ENCODE data around the gene EPHA7. TPM values are rescaled to one million over a fixed set of nuclear protein-coding genes. Genes with fewer than 3 reads are reported as not detected.

Gene EPHA7
- total and polyA plus RNA-seq, 4 donors: under 0.01 to 0.37 (median 0.01) TPM; not detected in 1

DNA sequence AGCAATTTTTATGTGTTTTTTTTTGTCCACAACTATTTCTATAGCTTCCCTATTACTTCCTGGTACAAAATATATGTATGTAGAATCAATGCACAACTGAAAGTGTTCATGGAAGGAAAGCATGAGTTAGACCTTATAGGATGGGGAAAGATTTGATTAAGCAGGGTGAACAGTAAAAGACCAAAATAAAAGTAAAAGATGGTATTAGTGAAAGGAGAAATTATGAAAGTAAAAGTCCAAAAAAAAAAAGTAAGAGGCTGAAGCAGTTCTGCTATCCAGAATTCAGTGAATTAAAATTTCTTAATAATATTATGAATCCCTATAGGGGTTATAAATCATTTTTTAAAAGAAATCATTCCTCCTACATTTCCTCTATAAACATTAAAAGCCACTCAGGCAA is 114.3 kb downstream of the EPHA7 start:
- Histone ChIP-seq H3K27ac (ENCODE audit: low read depth in 1 of 2, low read length in 2 of 2) (no peak overlapping the region), H3K9me3 (ENCODE audit: control insufficient read depth in 4 of 4, low read length in 3 of 4) (no peaks in the 10 kb centered on the region), H3K27me3 (ENCODE audit: control insufficient read depth in 4 of 4, insufficient read depth in 4 of 4, low read length in 3 of 4) (no peaks in the 10 kb centered on the region), H3K9ac (ENCODE audit: low read depth in 1 of 2, low read length in 2 of 2) (no peak overlapping the region), H3K36me3 (ENCODE audit: control insufficient read depth in 4 of 4, insufficient read depth in 3 of 4, low read depth in 1 of 4, low read length in 3 of 4) (no peaks in the 10 kb centered on the region), H3K4me1 (ENCODE audit: control insufficient read depth in 4 of 4, insufficient read depth in 4 of 4, low read length in 3 of 4) (no peaks in the 10 kb centered on the region), H3K4me3 (ENCODE audit: low read depth in 1 of 3, low read length in 3 of 3) (no peak overlapping the region)
- DNase-seq (ENCODE audit: low spot score): no peak
- TF ChIP-seq GABPA (IDR thresholded peaks at IDR 0.05 in 1 of 2, conservative IDR thresholded peaks at IDR 0.05 in 1 of 2) (no peak), JUND (IDR thresholded peaks at IDR 0.05) (no peak), RXRA (IDR thresholded peaks at IDR 0.05) (no peak), SP1 (IDR thresholded peaks at IDR 0.05) (no peak), HNF4A (conservative IDR thresholded peaks at IDR 0.05) (no peak), YY1 (IDR thresholded peaks at IDR 0.05) (no peak)

DNA sequence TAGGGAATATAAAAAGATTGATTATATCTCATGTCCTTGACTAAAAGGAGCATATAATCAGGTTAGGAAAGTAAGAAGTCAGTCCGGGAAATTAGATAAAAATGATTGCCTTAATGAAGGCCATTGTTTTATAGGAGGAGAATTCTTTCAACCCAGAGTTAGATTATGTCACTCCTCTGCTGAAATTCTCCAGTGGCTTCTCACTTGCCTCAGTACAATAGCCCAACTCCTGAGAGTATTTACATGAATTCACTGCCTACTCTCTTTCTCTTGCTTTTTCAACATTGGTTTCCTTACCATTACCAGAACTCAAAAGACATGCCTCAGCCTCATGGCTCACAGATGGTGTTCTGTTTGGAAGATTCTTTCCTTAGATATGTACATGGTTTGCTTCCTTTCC is 114.9 kb downstream of the EPHA7 start:
- Histone ChIP-seq H3K4me3 (ENCODE audit: low read depth in 1 of 3, low read length in 3 of 3) (no peak overlapping the region), H3K4me1 (ENCODE audit: control insufficient read depth in 4 of 4, insufficient read depth in 4 of 4, low read length in 3 of 4) (no peaks in the 10 kb centered on the region), H3K27me3 (ENCODE audit: control insufficient read depth in 4 of 4, insufficient read depth in 4 of 4, low read length in 3 of 4) (no peaks in the 10 kb centered on the region), H3K36me3 (ENCODE audit: control insufficient read depth in 4 of 4, insufficient read depth in 3 of 4, low read depth in 1 of 4, low read length in 3 of 4) (no peaks in the 10 kb centered on the region), H3K9ac (ENCODE audit: low read depth in 1 of 2, low read length in 2 of 2) (no peak overlapping the region), H3K9me3 (ENCODE audit: control insufficient read depth in 4 of 4, low read length in 3 of 4) (peaks cover 0 to 2% (median 1%) of the 10 kb centered on the region in 4 donors), H3K27ac (ENCODE audit: low read depth in 1 of 2, low read length in 2 of 2) (no peak overlapping the region)
- DNase-seq (ENCODE audit: low spot score): no peak
- WGBS: 72% methylated on average over 1 of the region's 1 CpG
- TF ChIP-seq RAD21 (IDR thresholded peaks at IDR 0.05) (no peak), GABPA (IDR thresholded peaks at IDR 0.05 in 1 of 2, conservative IDR thresholded peaks at IDR 0.05 in 1 of 2) (no peak), FOXA2 (IDR thresholded peaks at IDR 0.05) (no peak), SP1 (IDR thresholded peaks at IDR 0.05) (no peak), FOXA1 (IDR thresholded peaks at IDR 0.05) (no peak), YY1 (IDR thresholded peaks at IDR 0.05) (no peak), HNF4A (conservative IDR thresholded peaks at IDR 0.05) (no peak), HNF4G (IDR thresholded peaks at IDR 0.05) (no peak), JUND (IDR thresholded peaks at IDR 0.05) (no peak), EGR1 (IDR thresholded peaks at IDR 0.05; ENCODE audit: low read depth in 2 of 2) (no peak), NR2F2 (IDR thresholded peaks at IDR 0.05) (no peak), TAF1 (conservative IDR thresholded peaks at IDR 0.05) (no peak)
- TF ChIP-seq, protein P1, sequence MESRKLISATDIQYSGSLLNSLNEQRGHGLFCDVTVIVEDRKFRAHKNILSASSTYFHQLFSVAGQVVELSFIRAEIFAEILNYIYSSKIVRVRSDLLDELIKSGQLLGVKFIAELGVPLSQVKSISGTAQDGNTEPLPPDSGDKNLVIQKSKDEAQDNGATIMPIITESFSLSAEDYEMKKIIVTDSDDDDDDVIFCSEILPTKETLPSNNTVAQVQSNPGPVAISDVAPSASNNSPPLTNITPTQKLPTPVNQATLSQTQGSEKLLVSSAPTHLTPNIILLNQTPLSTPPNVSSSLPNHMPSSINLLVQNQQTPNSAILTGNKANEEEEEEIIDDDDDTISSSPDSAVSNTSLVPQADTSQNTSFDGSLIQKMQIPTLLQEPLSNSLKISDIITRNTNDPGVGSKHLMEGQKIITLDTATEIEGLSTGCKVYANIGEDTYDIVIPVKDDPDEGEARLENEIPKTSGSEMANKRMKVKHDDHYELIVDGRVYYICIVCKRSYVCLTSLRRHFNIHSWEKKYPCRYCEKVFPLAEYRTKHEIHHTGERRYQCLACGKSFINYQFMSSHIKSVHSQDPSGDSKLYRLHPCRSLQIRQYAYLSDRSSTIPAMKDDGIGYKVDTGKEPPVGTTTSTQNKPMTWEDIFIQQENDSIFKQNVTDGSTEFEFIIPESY (IDR thresholded peaks at IDR 0.05): no peak
- TF ChIP-seq, protein P2, sequence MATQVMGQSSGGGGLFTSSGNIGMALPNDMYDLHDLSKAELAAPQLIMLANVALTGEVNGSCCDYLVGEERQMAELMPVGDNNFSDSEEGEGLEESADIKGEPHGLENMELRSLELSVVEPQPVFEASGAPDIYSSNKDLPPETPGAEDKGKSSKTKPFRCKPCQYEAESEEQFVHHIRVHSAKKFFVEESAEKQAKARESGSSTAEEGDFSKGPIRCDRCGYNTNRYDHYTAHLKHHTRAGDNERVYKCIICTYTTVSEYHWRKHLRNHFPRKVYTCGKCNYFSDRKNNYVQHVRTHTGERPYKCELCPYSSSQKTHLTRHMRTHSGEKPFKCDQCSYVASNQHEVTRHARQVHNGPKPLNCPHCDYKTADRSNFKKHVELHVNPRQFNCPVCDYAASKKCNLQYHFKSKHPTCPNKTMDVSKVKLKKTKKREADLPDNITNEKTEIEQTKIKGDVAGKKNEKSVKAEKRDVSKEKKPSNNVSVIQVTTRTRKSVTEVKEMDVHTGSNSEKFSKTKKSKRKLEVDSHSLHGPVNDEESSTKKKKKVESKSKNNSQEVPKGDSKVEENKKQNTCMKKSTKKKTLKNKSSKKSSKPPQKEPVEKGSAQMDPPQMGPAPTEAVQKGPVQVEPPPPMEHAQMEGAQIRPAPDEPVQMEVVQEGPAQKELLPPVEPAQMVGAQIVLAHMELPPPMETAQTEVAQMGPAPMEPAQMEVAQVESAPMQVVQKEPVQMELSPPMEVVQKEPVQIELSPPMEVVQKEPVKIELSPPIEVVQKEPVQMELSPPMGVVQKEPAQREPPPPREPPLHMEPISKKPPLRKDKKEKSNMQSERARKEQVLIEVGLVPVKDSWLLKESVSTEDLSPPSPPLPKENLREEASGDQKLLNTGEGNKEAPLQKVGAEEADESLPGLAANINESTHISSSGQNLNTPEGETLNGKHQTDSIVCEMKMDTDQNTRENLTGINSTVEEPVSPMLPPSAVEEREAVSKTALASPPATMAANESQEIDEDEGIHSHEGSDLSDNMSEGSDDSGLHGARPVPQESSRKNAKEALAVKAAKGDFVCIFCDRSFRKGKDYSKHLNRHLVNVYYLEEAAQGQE (IDR thresholded peaks at IDR 0.05): no peak
- TF ChIP-seq, protein P3, sequence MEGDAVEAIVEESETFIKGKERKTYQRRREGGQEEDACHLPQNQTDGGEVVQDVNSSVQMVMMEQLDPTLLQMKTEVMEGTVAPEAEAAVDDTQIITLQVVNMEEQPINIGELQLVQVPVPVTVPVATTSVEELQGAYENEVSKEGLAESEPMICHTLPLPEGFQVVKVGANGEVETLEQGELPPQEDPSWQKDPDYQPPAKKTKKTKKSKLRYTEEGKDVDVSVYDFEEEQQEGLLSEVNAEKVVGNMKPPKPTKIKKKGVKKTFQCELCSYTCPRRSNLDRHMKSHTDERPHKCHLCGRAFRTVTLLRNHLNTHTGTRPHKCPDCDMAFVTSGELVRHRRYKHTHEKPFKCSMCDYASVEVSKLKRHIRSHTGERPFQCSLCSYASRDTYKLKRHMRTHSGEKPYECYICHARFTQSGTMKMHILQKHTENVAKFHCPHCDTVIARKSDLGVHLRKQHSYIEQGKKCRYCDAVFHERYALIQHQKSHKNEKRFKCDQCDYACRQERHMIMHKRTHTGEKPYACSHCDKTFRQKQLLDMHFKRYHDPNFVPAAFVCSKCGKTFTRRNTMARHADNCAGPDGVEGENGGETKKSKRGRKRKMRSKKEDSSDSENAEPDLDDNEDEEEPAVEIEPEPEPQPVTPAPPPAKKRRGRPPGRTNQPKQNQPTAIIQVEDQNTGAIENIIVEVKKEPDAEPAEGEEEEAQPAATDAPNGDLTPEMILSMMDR (IDR thresholded peaks at IDR 0.05; ENCODE audit: low read depth, low read length, missing input control): no peak
- TF ChIP-seq, protein P4, sequence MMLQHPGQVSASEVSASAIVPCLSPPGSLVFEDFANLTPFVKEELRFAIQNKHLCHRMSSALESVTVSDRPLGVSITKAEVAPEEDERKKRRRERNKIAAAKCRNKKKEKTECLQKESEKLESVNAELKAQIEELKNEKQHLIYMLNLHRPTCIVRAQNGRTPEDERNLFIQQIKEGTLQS (IDR thresholded peaks at IDR 0.05): no peak

All from liver (tissue), 9 donors.